K562 (cell line): ENCODE data around the gene CLCNKA. TPM values are rescaled to one million over a fixed set of nuclear protein-coding genes. Genes with fewer than 3 reads are reported as not detected.
"Not testable (repeated sequence)": the region's sequence is repeated elsewhere in the genome, so short reads cannot be mapped to it uniquely, and the experiment has no call there.

Source experiments
- ATAC-seq: fragments of 200-7000 bp; cut with Tn5 transposase; 3 replicates; pipeline ENCODE4 v1.9.1; 2020; ENCODE audit warnings: moderate library complexity
- BruUV-seq: library from RNA; stranded (reverse); fragments of 400-500 nt; replicated peaks from 2 replicates; lab custom pipeline; 2021; lab: Mats Ljungman, UMichigan
- CTCF ChIA-PET: fragments of 300-600 bp; formaldehyde crosslinking; extraction: SDS; loops from one replicate; lab custom pipeline; 2021; ENCODE audit warnings: low intra/inter-chr PET ratio; lab: Yijun Ruan, JAX
- POLR2A ChIA-PET: fragments of 300-600, 350-650 bp; sonication (Branson Sonifier 250); formaldehyde crosslinking; extraction: SDS; loops from one replicate; lab custom pipeline; 2021; ENCODE audit warnings: antibody characterized with exemption, inconsistent platforms; lab: Yijun Ruan, JAX
- DNase-seq, 4 experiments: peaks; one replicate each; pipeline versions ENCODE4 v3.0.0 to v3.0.0-alpha.2; 2011 to 2018; ENCODE audit warnings: low spot score in 3 of 4, mixed read lengths in 3 of 4; ENCODE audit errors: extremely low read depth in 1 of 4
- FAIRE-seq: peaks from 2 replicates; lab custom pipeline; 2011; peaks lifted over from hg19 to GRCh38; lab: Jason Lieb, UNC
- H2AFZ ChIP-seq: 2 replicates; pipeline ENCODE4 v1.6.0; 2011; ENCODE audit warnings: low read depth, low read length, control low read depth, inconsistent platforms
- H3K27ac ChIP-seq: fragments of 200-600 bp; 3 replicates; pipeline ENCODE4 v1.8.0; 2011; ENCODE audit warnings: low read depth, mild to moderate bottlenecking, control low read depth, inconsistent platforms, low read length, moderate library complexity, mixed read lengths; ENCODE audit errors: extremely low read depth
- H3K27me3 ChIP-seq, 2 experiments: fragments of 300-600 bp in 1 of 2; 2 replicates in 1 of 2; 3 replicates in 1 of 2; pipeline versions ENCODE4 v1.6.0 to v1.8.0; 2011; ENCODE audit warnings: inconsistent platforms in 2 of 2, low read length in 2 of 2, mild to moderate bottlenecking in 1 of 2, mixed read lengths in 1 of 2, moderate library complexity in 1 of 2; ENCODE audit not compliant: control insufficient read depth in 2 of 2, insufficient read depth in 2 of 2
- H3K36me3 ChIP-seq: fragments of 300-600 bp; 3 replicates; pipeline ENCODE4 v1.8.0; 2011; ENCODE audit warnings: mild to moderate bottlenecking, low read length, inconsistent platforms; ENCODE audit not compliant: control insufficient read depth, insufficient read depth
- H3K4me1 ChIP-seq, 2 experiments: fragments of 200-600 bp in 1 of 2; replicated peaks in 1 of 2; 2 replicates in 1 of 2; 3 replicates in 1 of 2; pipeline versions ENCODE4 v1.5.1 to v1.8.0; 2011; ENCODE audit warnings: inconsistent platforms in 2 of 2, low read length in 2 of 2, mild to moderate bottlenecking in 1 of 2, mixed read lengths in 1 of 2, moderate library complexity in 1 of 2; ENCODE audit not compliant: control insufficient read depth in 2 of 2, insufficient read depth in 2 of 2
- H3K4me2 ChIP-seq: 2 replicates; pipeline ENCODE4 v1.6.1; 2011; ENCODE audit warnings: low read length, control low read depth, inconsistent platforms, mixed read lengths; ENCODE audit not compliant: insufficient read depth
- H3K4me3 ChIP-seq: fragments of 200-600 bp; sonication (generic), shearing (Covaris generic); 2 replicates; pipeline ENCODE4 v1.5.1; 2016; ENCODE audit warnings: control low read depth, inconsistent platforms
- H3K79me2 ChIP-seq: fragments of 200-600 bp; 3 replicates; pipeline ENCODE4 v1.8.0; 2011; ENCODE audit warnings: low read length, inconsistent platforms; ENCODE audit not compliant: control insufficient read depth, insufficient read depth
- H3K9ac ChIP-seq, 2 experiments: 2 replicates each; pipeline versions ENCODE4 v1.6.0 to v1.6.1; 2011; ENCODE audit warnings: low read depth in 2 of 2, low read length in 2 of 2, control low read depth in 1 of 2, inconsistent platforms in 1 of 2, mild to moderate bottlenecking in 1 of 2, mixed read lengths in 1 of 2; ENCODE audit not compliant: insufficient read depth in 1 of 2
- H3K9me1 ChIP-seq: one replicate; pipeline ENCODE4 v1.6.0; 2011; ENCODE audit warnings: inconsistent platforms, mild to moderate bottlenecking, low read length, moderate library complexity; ENCODE audit not compliant: control insufficient read depth, insufficient read depth
- H3K9me3 ChIP-seq: replicated peaks from 2 replicates; pipeline ENCODE4 v1.5.1; 2011; ENCODE audit warnings: low read depth, low read length, inconsistent platforms; ENCODE audit not compliant: control insufficient read depth, insufficient read depth
- H4K20me1 ChIP-seq: replicated peaks from 2 replicates; pipeline ENCODE4 v1.6.1; 2011; ENCODE audit warnings: low read length, inconsistent platforms, mixed read lengths; ENCODE audit not compliant: control insufficient read depth, insufficient read depth
- CBX1 ChIP-seq: sonication (generic); IDR thresholded peaks from 2 replicates; pipeline ENCODE4 v1.6.1; 2016; ENCODE audit warnings: antibody characterized with exemption, low read depth, mild to moderate bottlenecking
- CBX3 ChIP-seq, 2 experiments: IDR thresholded peaks; 1 replicate in 1 of 2; 2 replicates in 1 of 2; pipeline ENCODE4 v1.6.1; 2012; ENCODE audit warnings: inconsistent platforms in 2 of 2, low read length in 2 of 2, borderline replicate concordance in 1 of 2, control low read depth in 1 of 2
- ESRRA ChIP-seq: fragments of 450-650 bp; IDR thresholded peaks from 2 replicates; pipeline ENCODE4 v1.6.1; 2014; ENCODE audit warnings: low read depth, mild to moderate bottlenecking, moderate library complexity, borderline replicate concordance
- HDAC2 ChIP-seq: fragments of 450-650 bp; IDR thresholded peaks from 2 replicates; pipeline ENCODE4 v1.6.1; 2016; ENCODE audit warnings: mild to moderate bottlenecking
- KDM1A ChIP-seq, 2 experiments: fragments of 450-650 bp; IDR thresholded peaks; 2 replicates each; pipeline ENCODE4 v1.6.1; 2016; ENCODE audit warnings: mild to moderate bottlenecking in 2 of 2
- NFE2L1 ChIP-seq: fragments of 450-650 bp; IDR thresholded peaks from 2 replicates; pipeline ENCODE4 v1.6.1; 2016; ENCODE audit warnings: missing genetic modification characterization, low read depth, mild to moderate bottlenecking, missing compliant biosample characterization, moderate library complexity, borderline replicate concordance
- NFIC ChIP-seq: fragments of 450-650 bp; IDR thresholded peaks from 2 replicates; pipeline ENCODE4 v1.6.1; 2017; ENCODE audit warnings: mild to moderate bottlenecking, inconsistent platforms
- NFIX ChIP-seq: fragments of 250-450 bp; sonication (Bioruptor Pico); IDR thresholded peaks from 2 replicates; pipeline ENCODE4 v1.4.0; 2020; ENCODE audit warnings: low read depth, mild to moderate bottlenecking, moderate library complexity
- PBX2 ChIP-seq, 2 experiments: IDR thresholded peaks in 1 of 2; conservative IDR thresholded peaks in 1 of 2; 2 replicates each; pipeline ENCODE4 v1.6.1; 2016; ENCODE audit warnings: low read depth in 2 of 2, mild to moderate bottlenecking in 1 of 2, missing compliant biosample characterization in 1 of 2, missing genetic modification characterization in 1 of 2, moderate library complexity in 1 of 2
- RBM25 ChIP-seq: fragments of 200-400 bp; formaldehyde crosslinking; IDR thresholded peaks from 2 replicates; pipeline ENCODE4 v1.6.1; 2018; ENCODE audit warnings: low read length, low read depth, moderate library complexity; ENCODE audit not compliant: severe bottlenecking
- RCOR1 ChIP-seq, 2 experiments: IDR thresholded peaks; 2 replicates each; pipeline ENCODE4 v1.6.1; 2012; ENCODE audit warnings: low read depth in 2 of 2, low read length in 2 of 2, borderline replicate concordance in 1 of 2, improper control_type of control experiment in 1 of 2
- ZBTB7A ChIP-seq: IDR thresholded peaks from 2 replicates; pipeline ENCODE4 v1.6.1; 2011; ENCODE audit warnings: low read depth, mild to moderate bottlenecking, low read length, moderate library complexity, borderline replicate concordance; ENCODE audit not compliant: control insufficient read depth
- ZNF316 ChIP-seq: fragments of 450-650 bp; IDR thresholded peaks from 2 replicates; pipeline ENCODE4 v1.6.1; 2016
- WGBS: fragments of 100-300 bp; shearing (Covaris generic); methylation state at CpG from one replicate; pipeline ENCODE4 v1.1.6; 2016; ENCODE audit warnings: low coverage, mixed read lengths; ENCODE audit not compliant: insufficient coverage; ENCODE audit errors: missing lambda C conversion rate; 5-methylcytosine and 5-hydroxymethylcytosine counted together
- in situ Hi-C: fragments of 300-500 bp; cut with MboI; formaldehyde crosslinking; loops from 4 replicates; pipeline ENCODE4 v1.15.0; 2018; ENCODE audit warnings: inconsistent platforms, mixed read lengths
- intact Hi-C: fragments of 100-400 bp; cut with micrococcal nuclease; formaldehyde crosslinking; loops from 2 replicates; pipeline ENCODE4 v1.14.2; 2022
- polyA plus RNA-seq, 8 experiments: library from polyadenylated mRNA; depleted of rRNA in 4 of 8; stranded (reverse) in 5 of 8; unstranded in 3 of 8; fragments of >200 nt; fragmentation: Nextera tagmentation in 2 of 8; fragmentation: Illumina TruSeq in 1 of 8; extraction: Ambion mirVana in 2 of 8; extraction: Trizol in 1 of 8; gene quantifications; 2 replicates each; pipeline versions ENCODE4 v1.2.1 to v1.2.3, GENCODE V29; 2011 to 2014; ENCODE audit warnings: inconsistent platforms in 1 of 8, missing spikeins in 1 of 8
- total RNA-seq, 7 experiments: library from RNA; depleted of rRNA in 6 of 7; stranded (reverse); fragments of >200 nt in 6 of 7; fragmentation: Illumina TruSeq in 2 of 7; extraction: Trizol in 2 of 7; gene quantifications; 2 replicates each; pipeline versions ENCODE4 v1.2.1 to v1.2.3, GENCODE V29; 2011 to 2021; ENCODE audit warnings: low replicate concordance in 1 of 7

Gene CLCNKA
- total and polyA plus RNA-seq, 9 of the 15 experiments (the other 6 are each of a cell fraction or from before 2014, with no cell fraction given): 0.03 to 0.37 (median 0.10) TPM; not detected in 3

DNA sequence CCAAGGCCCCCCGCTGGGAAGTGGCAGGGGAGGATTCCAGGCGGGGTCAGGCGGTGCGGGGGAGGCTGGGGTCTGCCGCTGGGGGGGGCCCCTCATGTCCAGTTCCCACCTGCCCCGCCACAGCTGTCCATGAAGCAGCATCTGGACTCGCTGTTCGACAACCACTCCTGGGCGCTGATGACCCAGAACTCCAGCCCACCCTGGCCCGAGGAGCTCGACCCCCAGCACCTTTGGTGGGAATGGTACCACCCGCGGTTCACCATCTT, 7.1 kb downstream of the CLCNKA start:
- H3K4me3 ChIP-seq, H3K27ac ChIP-seq, CTCF ChIA-PET: not testable (repeated sequence)
- TF ChIP-seq ZBTB7A: 0 out of 2 replicates have a peak, but pooled peaks have one; percentile 53
- TF ChIP-seq, all 486 proteins: peak for 1; not testable (repeated sequence) for 485
- BruUV-seq, intact Hi-C loops, H3K9me1 ChIP-seq, H2AFZ ChIP-seq, H3K79me2 ChIP-seq, H4K20me1 ChIP-seq, DNase-seq, ATAC-seq, H3K9ac ChIP-seq, H3K4me2 ChIP-seq, H3K36me3 ChIP-seq, in situ Hi-C loops, H3K9me3 ChIP-seq, FAIRE-seq: not testable (repeated sequence)
- WGBS: 12% methylated on average over 6 of the region's 13 CpGs
- peaks cover 12 to 52% of the 10 kb centered on the region in 2 experiments; a peak in 4 of 5 replicates for H3K4me1 ChIP-seq
- POLR2A ChIA-PET: interaction anchor here (0.5 kb wide), 1 partner anchor 13 kb away, joined by 3 read pairs; no protein-coding TSS in a partner anchor
- peaks cover 0 to 11% of the 10 kb centered on the region in 2 experiments; a peak in 2 of 5 replicates for H3K27me3 ChIP-seq

DNA sequence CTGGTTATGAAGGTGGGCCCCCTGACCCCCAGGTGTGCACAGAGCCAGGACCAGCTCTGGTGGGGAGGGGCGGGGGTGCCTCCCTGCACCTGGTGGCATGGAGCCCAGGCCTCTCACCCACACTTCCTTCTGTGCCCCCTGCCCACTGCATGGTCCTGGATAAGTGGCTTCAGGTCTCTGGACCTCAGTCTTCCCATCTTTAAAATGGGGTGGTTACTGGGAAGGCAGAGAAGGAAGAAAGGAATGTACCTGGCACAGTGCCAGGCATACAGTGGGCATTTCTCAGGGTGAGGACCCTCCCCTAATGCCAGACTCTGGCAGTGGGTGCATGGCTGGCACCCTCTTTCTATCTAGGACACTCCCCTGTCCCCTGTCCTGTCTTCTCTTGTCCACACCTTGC, 7.5 kb downstream of the CLCNKA start:
- intact Hi-C loops (no loop called here), in situ Hi-C loops (no loop called here)
- no TSS peak for BruUV-seq
- Histone ChIP-seq H3K9me1 (no peaks in the 10 kb centered on the region), H3K36me3 (no peaks in the 10 kb centered on the region), H2AFZ (no peak overlapping the region), H3K9ac (no peak overlapping the region), H3K4me1 (peaks cover 12 to 52% of the 10 kb centered on the region in 2 experiments; a peak in 4 of 5 replicates), H3K4me2 (no peak overlapping the region), H3K27ac (no peak overlapping the region), H3K9me3 (no peaks in the 10 kb centered on the region), H4K20me1 (no peaks in the 10 kb centered on the region), H3K4me3 (no peak overlapping the region), H3K27me3 (peaks cover 0 to 9% of the 10 kb centered on the region in 2 experiments; a peak in 1 of 5 replicates), H3K79me2 (no peaks in the 10 kb centered on the region)
- 33% methylated on average over 1 of the region's 1 CpG for WGBS
- POLR2A ChIA-PET: no interaction called here
- no peak for ATAC-seq
- DNase-seq: no peak
- CTCF ChIA-PET: no interaction called here
- FAIRE-seq: no peak
- TF ChIP-seq NFE2L1 (no peak), KDM1A (IDR thresholded peaks at IDR 0.05) (peak; percentile 64 to 84), CBX3 (IDR thresholded peaks at IDR 0.05; ENCODE audit: borderline replicate concordance in 1 of 2, low read length in 2 of 2) (0 out of 3 replicates have a peak, but pooled peaks of 1 of the 2 experiments have one; percentile 28), NFIX (CRISPR knock-in tag) (peak; percentile 86), RBM25 (peak; percentile 88), NFIC (peak; percentile 98), PBX2 (CRISPR knock-in tag; IDR thresholded peaks at IDR 0.05; ENCODE audit: low read depth) (0 out of 2 replicates have a peak, but pooled peaks have one; percentile 8), PBX2 (tag; conservative IDR thresholded peaks at IDR 0.05; ENCODE audit: low read depth) (no peak), CBX1 (peak; percentile 67; the same call in 1 of the 2 replicates), ESRRA (0 out of 2 replicates have a peak, but pooled peaks have one; percentile 27), HDAC2 (0 out of 2 replicates have a peak, but pooled peaks have one; percentile 45), RCOR1 (IDR thresholded peaks at IDR 0.05; ENCODE audit: borderline replicate concordance in 1 of 2, low read depth in 2 of 2, low read length in 2 of 2) (peak in 1 of 2 experiments; percentile 48; a peak in 2 of 4 replicates), ZNF316 (no peak)
